Liver (tissue), 9 donors: ENCODE data around the gene RHOT2. TPM values are rescaled to one million over a fixed set of nuclear protein-coding genes. Genes with fewer than 3 reads are reported as not detected.
A peak's percentile ranks its signal among the peaks of the same experiment; 100 is the strongest.

Experiments
- DNase-seq: peaks from one replicate; pipeline ENCODE4 v3.0.0-alpha.2; 2017; ENCODE audit warnings: low spot score
- H3K27ac ChIP-seq, 2 donors: one replicate each; pipeline ENCODE4 v1.7.0; 2013; ENCODE audit warnings: inconsistent platforms in 2 of 2, low read length in 2 of 2, control low read depth in 1 of 2, low read depth in 1 of 2, mild to moderate bottlenecking in 1 of 2
- H3K27me3 ChIP-seq, 4 donors: one replicate each; pipeline versions ENCODE4 v1.6.1 to v1.7.0; 2013; ENCODE audit warnings: low read length in 3 of 4, inconsistent platforms in 1 of 4, mild to moderate bottlenecking in 1 of 4, moderate library complexity in 1 of 4; ENCODE audit not compliant: control insufficient read depth in 4 of 4, insufficient read depth in 4 of 4
- H3K36me3 ChIP-seq, 4 donors: one replicate each; pipeline versions ENCODE4 v1.6.1 to v1.7.0; 2013; ENCODE audit warnings: low read length in 3 of 4, mild to moderate bottlenecking in 3 of 4, low read depth in 1 of 4, moderate library complexity in 1 of 4; ENCODE audit not compliant: control insufficient read depth in 4 of 4, insufficient read depth in 3 of 4
- H3K4me1 ChIP-seq, 4 donors: one replicate each; pipeline versions ENCODE4 v1.6.1 to v1.7.0; 2013; ENCODE audit warnings: low read length in 3 of 4, mild to moderate bottlenecking in 3 of 4, moderate library complexity in 1 of 4; ENCODE audit not compliant: control insufficient read depth in 4 of 4, insufficient read depth in 4 of 4
- H3K4me3 ChIP-seq, 3 donors: one replicate each; pipeline versions ENCODE4 v1.6.1 to v1.7.0; 2013; ENCODE audit warnings: low read length in 3 of 3, control low read depth in 1 of 3, low read depth in 1 of 3, mild to moderate bottlenecking in 1 of 3
- H3K9ac ChIP-seq, 2 donors: one replicate each; pipeline ENCODE4 v1.7.0; 2013; ENCODE audit warnings: low read length in 2 of 2, mild to moderate bottlenecking in 2 of 2, moderate library complexity in 2 of 2, control low read depth in 1 of 2, low read depth in 1 of 2
- H3K9me3 ChIP-seq, 4 donors: one replicate each; pipeline versions ENCODE4 v1.6.1 to v1.7.0; 2013; ENCODE audit warnings: low read length in 3 of 4; ENCODE audit not compliant: control insufficient read depth in 4 of 4
- EGR1 ChIP-seq, 2 donors: IDR thresholded peaks; 2 replicates each; pipeline ENCODE4 v1.6.1; 2016 to 2018; ENCODE audit warnings: antibody characterized with exemption in 2 of 2, low read depth in 2 of 2
- FOXA1 ChIP-seq: IDR thresholded peaks from 2 replicates; pipeline ENCODE4 v1.6.1; 2016; ENCODE audit warnings: antibody characterized with exemption
- FOXA2 ChIP-seq: IDR thresholded peaks from 2 replicates; pipeline ENCODE4 v1.6.1; 2016; ENCODE audit warnings: antibody characterized with exemption
- GABPA ChIP-seq, 2 donors: IDR thresholded peaks in 1 of 2; conservative IDR thresholded peaks in 1 of 2; 2 replicates each; pipeline ENCODE4 v1.6.1; 2016; ENCODE audit warnings: antibody characterized with exemption in 2 of 2, mild to moderate bottlenecking in 1 of 2, moderate library complexity in 1 of 2
- HNF4A ChIP-seq, 2 donors: conservative IDR thresholded peaks; 2 replicates each; pipeline ENCODE4 v1.6.1; 2016; ENCODE audit warnings: antibody characterized with exemption in 2 of 2, mild to moderate bottlenecking in 2 of 2
- HNF4G ChIP-seq: IDR thresholded peaks from 2 replicates; pipeline ENCODE4 v1.6.1; 2016; ENCODE audit warnings: antibody characterized with exemption
- JUND ChIP-seq, 2 donors: IDR thresholded peaks; 2 replicates each; pipeline ENCODE4 v1.6.1; 2016; ENCODE audit warnings: antibody characterized with exemption in 2 of 2
- NR2F2 ChIP-seq: IDR thresholded peaks from 2 replicates; pipeline ENCODE4 v1.6.1; 2016; ENCODE audit warnings: antibody characterized with exemption
- RAD21 ChIP-seq, 2 donors: IDR thresholded peaks; 2 replicates each; pipeline ENCODE4 v1.6.1; 2016; ENCODE audit warnings: antibody characterized with exemption in 2 of 2, mild to moderate bottlenecking in 2 of 2
- REST ChIP-seq: IDR thresholded peaks from 2 replicates; pipeline ENCODE4 v1.6.1; 2016; ENCODE audit warnings: antibody characterized with exemption, mild to moderate bottlenecking
- RXRA ChIP-seq, 2 donors: IDR thresholded peaks; 2 replicates each; pipeline ENCODE4 v1.6.1; 2017 to 2018; ENCODE audit warnings: antibody characterized with exemption in 2 of 2, mild to moderate bottlenecking in 1 of 2
- SP1 ChIP-seq: IDR thresholded peaks from 2 replicates; pipeline ENCODE4 v1.6.1; 2018; ENCODE audit warnings: antibody characterized with exemption, mild to moderate bottlenecking
- TAF1 ChIP-seq: conservative IDR thresholded peaks from 2 replicates; pipeline ENCODE4 v1.6.1; 2016; ENCODE audit warnings: antibody characterized with exemption, mild to moderate bottlenecking
- YY1 ChIP-seq: IDR thresholded peaks from 2 replicates; pipeline ENCODE4 v1.6.1; 2016; ENCODE audit warnings: antibody characterized with exemption, mild to moderate bottlenecking
- WGBS: extraction: QIAGEN DNeasy Blood & Tissue Kit; methylation state at CpG from one replicate; pipeline ENCODE4 v1.1.7; 2013; 5-methylcytosine and 5-hydroxymethylcytosine counted together
- polyA plus RNA-seq, 2 donors: library from polyadenylated mRNA; stranded (reverse) in 1 of 2; unstranded in 1 of 2; fragments of 200-250 nt in 1 of 2; fragments of >200 nt in 1 of 2; fragmentation: Nextera tagmentation in 1 of 2; extraction: Ambion mirVana in 1 of 2; gene quantifications; one replicate each; pipeline versions ENCODE4 v1.2.1 to v1.2.3, GENCODE V29; 2013 to 2015
- total RNA-seq, 2 donors: library from RNA; depleted of rRNA; stranded (reverse); fragments of >200 nt; gene quantifications; one replicate each; pipeline ENCODE4 v1.2.3, GENCODE V29; 2014
- TF ChIP-seq, protein P1 (sequence below): IDR thresholded peaks from 2 replicates; pipeline ENCODE4 v1.6.1; 2016; ENCODE audit warnings: antibody characterized with exemption
- TF ChIP-seq, protein P2 (sequence below): IDR thresholded peaks from 2 replicates; pipeline ENCODE4 v1.6.1; 2016; ENCODE audit warnings: antibody characterized with exemption
- TF ChIP-seq, protein P3 (sequence below): IDR thresholded peaks from 2 replicates; pipeline ENCODE4 v1.6.1; 2016; ENCODE audit warnings: antibody characterized with exemption
- TF ChIP-seq, protein P4 (sequence below): fragments of 150-350 bp; IDR thresholded peaks from 2 replicates; pipeline ENCODE4 v1.5.1; 2017; ENCODE audit warnings: improper control_type of control experiment, low read depth, low read length; ENCODE audit not compliant: missing input control
- donor health status: healthy.
- donor health status: healthy.
- donor health status: healthy.
- donor health status: healthy.
- donor health status: healthy.

The RHOT2 gene
- total and polyA plus RNA-seq, 4 donors: 20.8 to 37.9 (median 34.3) TPM

- peaks cover 20 to 77% (median 55%) of the 10 kb centered on the region in 4 donors for H3K4me1 ChIP-seq
- peak overlapping the region in 1 of 3 donors; percentile 69 for H3K4me3 ChIP-seq
- peak in 1 of 2 donors; percentile 55 for TF ChIP-seq HNF4A (conservative IDR thresholded peaks at IDR 0.05)
- TF ChIP-seq, protein P1, sequence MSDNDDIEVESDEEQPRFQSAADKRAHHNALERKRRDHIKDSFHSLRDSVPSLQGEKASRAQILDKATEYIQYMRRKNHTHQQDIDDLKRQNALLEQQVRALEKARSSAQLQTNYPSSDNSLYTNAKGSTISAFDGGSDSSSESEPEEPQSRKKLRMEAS: no peak
- TF ChIP-seq RXRA (IDR thresholded peaks at IDR 0.05): peak in 1 of 2 donors; percentile 59
- no peaks in the 10 kb centered on the region for H3K9me3 ChIP-seq
- no peaks in the 10 kb centered on the region for H3K27me3 ChIP-seq
- DNase-seq: no peak
- whole genome bisulfite sequencing: 33% methylated on average over 25 of the region's 25 CpGs
- H3K9ac ChIP-seq: no peak overlapping the region
- peak overlapping the region; percentile 86 to 89 for H3K27ac ChIP-seq
- no peaks in the 10 kb centered on the region for H3K36me3 ChIP-seq
Measured at GRCh38 chr16:647173-647902, 20.6 kb upstream of the RHOT2 start.

DNA sequence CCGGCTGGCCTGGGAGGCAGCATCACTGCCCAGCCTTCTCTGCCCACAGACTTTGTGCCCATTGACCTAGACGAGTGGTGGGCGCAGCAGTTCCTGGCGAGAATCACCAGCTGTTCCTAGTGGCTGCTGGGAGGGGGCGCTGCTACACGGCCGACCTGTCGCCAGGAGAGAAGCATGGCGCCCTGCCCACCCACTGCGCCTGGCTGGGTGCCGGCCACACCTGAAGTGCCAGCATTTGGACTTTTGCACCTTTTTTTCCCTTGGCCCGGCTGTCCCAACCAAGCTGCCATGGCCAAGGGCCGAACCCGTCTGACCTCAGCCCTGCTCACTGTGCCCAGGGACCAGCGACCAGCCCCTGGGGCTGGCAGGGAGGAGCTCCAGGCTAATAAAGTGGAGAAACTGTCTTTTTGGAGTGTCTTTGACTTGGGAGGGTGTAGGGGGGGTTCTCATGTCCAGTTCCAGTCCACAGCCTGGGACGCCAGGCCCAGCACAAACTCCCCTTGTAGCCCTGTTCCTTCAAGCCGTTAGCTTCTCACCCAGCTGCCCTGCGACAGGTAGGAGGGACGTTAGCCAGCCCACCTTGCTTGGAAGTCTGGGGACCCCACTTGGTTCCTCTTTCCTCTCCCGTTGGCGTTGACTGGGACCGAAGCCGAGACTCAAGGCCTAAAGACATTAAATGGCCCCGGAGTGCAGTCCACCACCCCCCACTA, 19.7 kb upstream of the RHOT2 start:
- TF ChIP-seq GABPA (IDR thresholded peaks at IDR 0.05 in 1 of 2, conservative IDR thresholded peaks at IDR 0.05 in 1 of 2) (peak in 1 of 2 donors; percentile 55), FOXA1 (no peak), YY1 (peak; percentile 83), HNF4A (conservative IDR thresholded peaks at IDR 0.05) (peak; percentile 91 to 94), JUND (IDR thresholded peaks at IDR 0.05) (peak in 1 of 2 donors; percentile 70), EGR1 (IDR thresholded peaks at IDR 0.05; ENCODE audit: low read depth in 2 of 2) (no peak), REST (peak; percentile 63), NR2F2 (no peak), HNF4G (peak; percentile 62), TAF1 (no peak), RXRA (IDR thresholded peaks at IDR 0.05) (peak; percentile 93 to 95), FOXA2 (no peak), SP1 (peak; percentile 93), RAD21 (IDR thresholded peaks at IDR 0.05) (peak in 1 of 2 donors; percentile 63)
- TF ChIP-seq, protein P2, sequence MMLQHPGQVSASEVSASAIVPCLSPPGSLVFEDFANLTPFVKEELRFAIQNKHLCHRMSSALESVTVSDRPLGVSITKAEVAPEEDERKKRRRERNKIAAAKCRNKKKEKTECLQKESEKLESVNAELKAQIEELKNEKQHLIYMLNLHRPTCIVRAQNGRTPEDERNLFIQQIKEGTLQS: no peak
- TF ChIP-seq, protein P3, sequence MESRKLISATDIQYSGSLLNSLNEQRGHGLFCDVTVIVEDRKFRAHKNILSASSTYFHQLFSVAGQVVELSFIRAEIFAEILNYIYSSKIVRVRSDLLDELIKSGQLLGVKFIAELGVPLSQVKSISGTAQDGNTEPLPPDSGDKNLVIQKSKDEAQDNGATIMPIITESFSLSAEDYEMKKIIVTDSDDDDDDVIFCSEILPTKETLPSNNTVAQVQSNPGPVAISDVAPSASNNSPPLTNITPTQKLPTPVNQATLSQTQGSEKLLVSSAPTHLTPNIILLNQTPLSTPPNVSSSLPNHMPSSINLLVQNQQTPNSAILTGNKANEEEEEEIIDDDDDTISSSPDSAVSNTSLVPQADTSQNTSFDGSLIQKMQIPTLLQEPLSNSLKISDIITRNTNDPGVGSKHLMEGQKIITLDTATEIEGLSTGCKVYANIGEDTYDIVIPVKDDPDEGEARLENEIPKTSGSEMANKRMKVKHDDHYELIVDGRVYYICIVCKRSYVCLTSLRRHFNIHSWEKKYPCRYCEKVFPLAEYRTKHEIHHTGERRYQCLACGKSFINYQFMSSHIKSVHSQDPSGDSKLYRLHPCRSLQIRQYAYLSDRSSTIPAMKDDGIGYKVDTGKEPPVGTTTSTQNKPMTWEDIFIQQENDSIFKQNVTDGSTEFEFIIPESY: no peak
- TF ChIP-seq, protein P4, sequence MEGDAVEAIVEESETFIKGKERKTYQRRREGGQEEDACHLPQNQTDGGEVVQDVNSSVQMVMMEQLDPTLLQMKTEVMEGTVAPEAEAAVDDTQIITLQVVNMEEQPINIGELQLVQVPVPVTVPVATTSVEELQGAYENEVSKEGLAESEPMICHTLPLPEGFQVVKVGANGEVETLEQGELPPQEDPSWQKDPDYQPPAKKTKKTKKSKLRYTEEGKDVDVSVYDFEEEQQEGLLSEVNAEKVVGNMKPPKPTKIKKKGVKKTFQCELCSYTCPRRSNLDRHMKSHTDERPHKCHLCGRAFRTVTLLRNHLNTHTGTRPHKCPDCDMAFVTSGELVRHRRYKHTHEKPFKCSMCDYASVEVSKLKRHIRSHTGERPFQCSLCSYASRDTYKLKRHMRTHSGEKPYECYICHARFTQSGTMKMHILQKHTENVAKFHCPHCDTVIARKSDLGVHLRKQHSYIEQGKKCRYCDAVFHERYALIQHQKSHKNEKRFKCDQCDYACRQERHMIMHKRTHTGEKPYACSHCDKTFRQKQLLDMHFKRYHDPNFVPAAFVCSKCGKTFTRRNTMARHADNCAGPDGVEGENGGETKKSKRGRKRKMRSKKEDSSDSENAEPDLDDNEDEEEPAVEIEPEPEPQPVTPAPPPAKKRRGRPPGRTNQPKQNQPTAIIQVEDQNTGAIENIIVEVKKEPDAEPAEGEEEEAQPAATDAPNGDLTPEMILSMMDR: peak; percentile 58
- TF ChIP-seq, protein P1: no peak
- 18% methylated on average over 24 of the region's 24 CpGs for WGBS
- H3K9ac ChIP-seq: peak overlapping the region; percentile 63 to 80
- peak overlapping the region; percentile 86 to 89 for H3K27ac ChIP-seq
- peaks cover 20 to 68% (median 49%) of the 10 kb centered on the region in 4 donors for H3K4me1 ChIP-seq
- peak overlapping the region; percentile 69 to 75 (median 75) for H3K4me3 ChIP-seq
- H3K9me3 ChIP-seq: no peaks in the 10 kb centered on the region
- no peaks in the 10 kb centered on the region for H3K27me3 ChIP-seq
- DNase-seq: no peak
- no peaks in the 10 kb centered on the region for H3K36me3 ChIP-seq
